ENCODE data around the gene SLC28A1. TPM values are rescaled to one million over a fixed set of nuclear protein-coding genes. Genes with fewer than 3 reads are reported as not detected.

The SLC28A1 gene
- total RNA-seq, 1 experiment from 2014 or later: 0.13 TPM

GRCh38 chr15:84858231-84858630 lies 26.2 kb upstream of the SLC28A1 start:
- no peak overlapping the region for H2AFZ ChIP-seq (ENCODE audit: low read length)

More at GRCh38 chr15:84858231-84858630, 26.2 kb upstream of the SLC28A1 start:
- H3K79me1 ChIP-seq (ENCODE audit: insufficient read depth, low read depth, low read length, poor library complexity, severe bottlenecking): no peaks in the 10 kb centered on the region
- H3K27ac ChIP-seq (ENCODE audit: insufficient read length, low read depth, low read length): no peak overlapping the region
- no peak overlapping the region for H3K23ac ChIP-seq (ENCODE audit: insufficient read length, low read depth, low read length)
- no peak overlapping the region for H3K56ac ChIP-seq (ENCODE audit: insufficient read length, low read depth, low read length)
- no CpG with 5 or more reads among the region's 11 CpGs for WGBS (ENCODE audit: extremely low coverage, insufficient read length, low lambda C conversion rate)
- H3K27me3 ChIP-seq (ENCODE audit: insufficient read depth, low read length): no peaks in the 10 kb centered on the region
- H4K5ac ChIP-seq (ENCODE audit: insufficient read length, low read depth, low read length): no peak overlapping the region
- no peaks in the 10 kb centered on the region for H3K23me2 ChIP-seq (ENCODE audit: insufficient read length, low read depth, low read length, poor library complexity, severe bottlenecking)
- H3K4ac ChIP-seq (ENCODE audit: low read depth, low read length): no peak overlapping the region
- H2BK5ac ChIP-seq (ENCODE audit: insufficient read length, low read length): no peak overlapping the region
- H3T11ph ChIP-seq (ENCODE audit: low read length): no peak overlapping the region
- TF ChIP-seq CTCF (conservative IDR thresholded peaks at IDR 0.05): no peak
- no peak overlapping the region for H2BK15ac ChIP-seq (ENCODE audit: low read depth, low read length)
- Mint-ChIP-seq H3K36me3 (ENCODE audit: insufficient read depth in 1 of 3, low read depth in 3 of 3) (peaks cover 0 to 21% (median 7%) of the 10 kb centered on the region in 3 experiments; a peak in 5 of 7 replicates), H3K4me1 (no peaks in the 10 kb centered on the region), H3K27me3 (ENCODE audit: low read depth) (no peaks in the 10 kb centered on the region), H3K4me3 (no peak overlapping the region), H3K9me3 (no peaks in the 10 kb centered on the region), H3K27ac (no peak overlapping the region)
- DNase-seq: no peak
- H2AK5ac ChIP-seq (ENCODE audit: insufficient read length, low read length): no peak overlapping the region
- H3K14ac ChIP-seq (ENCODE audit: insufficient read depth, low read length): no peak overlapping the region
- no peak overlapping the region for H4K8ac ChIP-seq (replicated peaks; ENCODE audit: insufficient read length, low read depth, low read length)
- no peak overlapping the region for H3K4me2 ChIP-seq (ENCODE audit: insufficient read depth, insufficient read length, low read length)
- no peaks in the 10 kb centered on the region for H4K20me1 ChIP-seq (ENCODE audit: control insufficient read depth, insufficient read depth, insufficient read length)
- H3K79me2 ChIP-seq (ENCODE audit: insufficient read depth, low read length): no peaks in the 10 kb centered on the region
- H2BK12ac ChIP-seq (ENCODE audit: insufficient read length, low read depth, low read length): no peak overlapping the region
- no peak overlapping the region for H2BK20ac ChIP-seq (ENCODE audit: low read depth, low read length, poor library complexity, severe bottlenecking)
- no peak overlapping the region for H4K91ac ChIP-seq (ENCODE audit: insufficient read length, low read depth, low read length)
- H3K9me3 ChIP-seq (ENCODE audit: control insufficient read depth, low read depth, low read length): no peaks in the 10 kb centered on the region
- no peak overlapping the region for H3K9ac ChIP-seq (ENCODE audit: extremely low read depth, insufficient read length, low read length)
- H3K18ac ChIP-seq (ENCODE audit: insufficient read length, low read depth, low read length): no peak overlapping the region
- H3K4me1 ChIP-seq (ENCODE audit: insufficient read depth, low read length): no peaks in the 10 kb centered on the region
- H2BK120ac ChIP-seq (ENCODE audit: low read depth, low read length, poor library complexity, severe bottlenecking): no peak overlapping the region

Data from H9 (cell line).